NT2/D1 (cell line): ENCODE results near the gene HIPK3.

ENCODE experiments used
- YY1 ChIP-seq: IDR thresholded peaks from 2 replicates; pipeline ENCODE4 v1.6.1; 2011; ENCODE audit not compliant: insufficient read length, insufficient read depth
- ZNF274 ChIP-seq: IDR thresholded peaks from 2 replicates; pipeline ENCODE4 v1.6.1; 2011; ENCODE audit warnings: mild to moderate bottlenecking, low read depth, low read length

DNA sequence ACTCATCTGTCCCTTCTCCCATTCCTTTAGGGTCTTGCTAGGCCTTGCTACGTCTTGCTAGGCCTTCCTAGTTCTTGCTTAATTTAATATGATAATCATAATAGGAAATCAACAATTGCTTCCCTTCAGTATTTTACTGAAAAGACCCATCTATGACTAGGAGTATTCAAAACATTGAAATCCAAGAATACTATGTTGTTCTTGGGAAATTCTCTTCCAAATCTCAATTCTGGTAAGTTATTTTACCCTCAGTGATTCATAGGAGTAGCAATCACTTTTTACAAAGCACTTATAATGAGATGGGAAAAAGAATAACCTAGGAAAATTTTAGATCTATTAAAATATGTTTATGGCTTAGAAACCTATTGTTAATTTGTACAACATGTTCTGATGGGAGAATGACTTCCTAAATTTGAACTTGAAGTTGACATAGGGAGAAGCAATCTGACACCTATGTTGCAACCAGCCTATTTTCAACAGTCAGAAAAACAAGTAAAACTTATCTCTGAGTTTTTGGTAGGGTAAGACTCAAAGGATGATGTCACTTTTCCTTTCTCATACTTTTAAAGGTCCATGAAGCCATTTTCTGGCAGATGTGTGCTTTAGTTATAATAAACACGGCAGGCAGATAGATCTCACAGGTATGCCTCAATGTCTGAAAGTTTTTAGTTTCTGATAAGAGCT is 29.5 kb upstream of the HIPK3 start:
- TF ChIP-seq YY1 (no peak), ZNF274 (no peak)
